Ureter (tissue), 1 donor: ENCODE results near the gene SFI1. TPM values are rescaled to one million over a fixed set of nuclear protein-coding genes. Genes with fewer than 3 reads are reported as not detected.
"Not testable (repeated sequence)": the region's sequence is repeated elsewhere in the genome, so short reads cannot be mapped to it uniquely, and the experiment has no call there.

Experiments
- DNase-seq: peaks from one replicate; pipeline ENCODE4 v3.0.0-alpha.2; 2020; ENCODE audit warnings: low spot score
- total RNA-seq: library from RNA; stranded (reverse); gene quantifications from one replicate; pipeline ENCODE4 v1.2.4, GENCODE V29; 2023
- donor health status: DM: yes; HTN: yes; CAD: no.

The SFI1 gene
- total RNA-seq, 1 donor from 2014 or later = 76.9 TPM

- DNase-seq = no peak
Observed at GRCh38 chr22:31588970-31589675, 92.8 kb downstream of the SFI1 start.

GRCh38 chr22:31590161-31590560 is 93.8 kb downstream of the SFI1 start:
- DNase-seq = not testable (repeated sequence)

DNA sequence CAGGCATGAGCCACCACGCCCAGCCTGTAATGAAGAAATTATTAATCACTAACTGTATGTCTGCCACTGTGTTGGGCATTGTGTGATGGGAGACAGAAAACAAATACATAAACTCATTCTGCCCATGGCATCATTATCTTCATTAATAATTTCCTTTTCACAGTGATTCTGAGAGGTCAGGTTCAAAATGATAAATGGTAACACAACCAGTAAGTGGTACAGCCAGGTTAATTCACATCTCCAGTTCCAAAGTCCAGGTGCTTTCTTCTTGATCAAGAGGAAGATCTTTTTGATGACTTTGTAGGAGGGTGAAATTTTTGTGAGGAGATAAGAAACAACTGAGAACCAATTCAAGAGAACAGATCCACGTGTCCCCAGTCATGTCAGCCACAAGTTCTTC is 98.9 kb downstream of the SFI1 start:
- no peak for DNase-seq

DNA sequence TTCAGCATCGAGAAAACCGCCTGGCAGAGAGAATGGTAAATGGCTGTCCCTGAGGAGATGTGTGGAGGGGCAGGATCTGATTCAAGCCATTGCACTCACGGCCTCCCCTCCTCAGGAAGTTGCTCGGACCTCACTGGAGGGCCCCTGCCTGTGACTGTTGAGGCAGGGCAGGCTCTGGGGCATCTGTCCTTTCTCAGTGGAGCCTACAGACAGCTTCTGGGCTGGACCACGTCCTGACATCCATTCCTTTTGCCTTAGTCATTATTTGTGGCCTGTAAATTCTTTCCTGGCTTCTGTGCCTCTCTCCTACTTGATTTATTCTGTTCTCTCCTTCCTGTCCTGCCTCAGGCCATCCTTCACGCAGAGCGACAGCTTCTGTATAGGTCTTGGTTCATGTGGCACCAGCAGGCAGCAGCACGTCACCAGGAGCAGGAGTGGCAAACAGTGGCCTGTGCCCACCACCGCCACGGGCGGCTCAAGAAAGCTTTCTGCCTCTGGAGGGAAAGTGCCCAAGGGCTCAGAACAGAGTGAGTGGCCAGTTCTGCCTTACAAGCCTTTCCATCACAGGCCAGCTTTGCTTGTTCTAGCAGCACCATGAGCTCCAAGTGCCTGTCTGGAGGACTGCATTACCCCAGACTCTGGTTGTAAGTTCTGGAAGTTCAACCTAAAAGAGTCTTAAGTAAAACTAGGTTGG is 106.1 kb downstream of the SFI1 start:
- no peak for DNase-seq

DNA sequence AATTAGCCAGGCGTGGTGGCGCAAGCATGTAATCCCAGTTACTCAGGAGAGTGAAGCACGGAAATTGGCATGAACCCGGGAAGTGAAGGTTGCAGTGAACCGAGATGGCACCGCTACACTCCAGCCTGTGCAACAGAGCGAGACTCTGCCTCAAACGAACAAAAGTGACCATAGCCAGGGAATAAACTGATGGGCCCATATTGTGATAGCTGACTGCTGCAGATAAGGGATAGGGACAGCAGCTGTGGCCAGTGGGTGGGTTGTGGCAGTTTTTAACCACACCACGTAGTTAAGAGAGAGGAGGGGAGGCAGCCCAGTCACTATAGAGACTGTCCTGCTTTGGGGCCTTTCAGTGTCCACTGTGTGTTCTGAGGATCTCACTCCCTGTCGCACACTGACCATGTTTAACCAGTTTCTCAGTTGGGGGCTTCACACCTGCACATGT is 106.8 kb downstream of the SFI1 start:
- no peak for DNase-seq

DNA sequence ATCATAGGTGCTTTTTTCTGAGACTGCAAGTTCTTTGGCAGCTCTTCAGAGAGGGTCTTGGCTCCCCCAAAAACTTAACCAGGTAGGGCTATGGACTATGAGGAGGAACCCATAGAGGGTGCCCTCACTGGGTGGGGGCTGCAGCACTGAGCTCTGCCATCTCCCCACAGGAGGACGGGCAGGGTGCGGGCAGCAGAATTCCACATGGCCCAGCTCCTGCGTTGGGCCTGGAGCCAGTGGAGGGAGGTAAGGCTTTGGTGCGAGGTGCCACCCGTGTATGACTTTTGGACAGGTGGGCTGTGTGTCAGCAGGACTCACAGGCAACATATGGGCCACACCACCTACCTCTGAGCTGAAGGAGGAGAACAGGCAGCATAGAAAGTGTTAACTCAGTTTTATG is 107.2 kb downstream of the SFI1 start:
- no peak for DNase-seq

DNA sequence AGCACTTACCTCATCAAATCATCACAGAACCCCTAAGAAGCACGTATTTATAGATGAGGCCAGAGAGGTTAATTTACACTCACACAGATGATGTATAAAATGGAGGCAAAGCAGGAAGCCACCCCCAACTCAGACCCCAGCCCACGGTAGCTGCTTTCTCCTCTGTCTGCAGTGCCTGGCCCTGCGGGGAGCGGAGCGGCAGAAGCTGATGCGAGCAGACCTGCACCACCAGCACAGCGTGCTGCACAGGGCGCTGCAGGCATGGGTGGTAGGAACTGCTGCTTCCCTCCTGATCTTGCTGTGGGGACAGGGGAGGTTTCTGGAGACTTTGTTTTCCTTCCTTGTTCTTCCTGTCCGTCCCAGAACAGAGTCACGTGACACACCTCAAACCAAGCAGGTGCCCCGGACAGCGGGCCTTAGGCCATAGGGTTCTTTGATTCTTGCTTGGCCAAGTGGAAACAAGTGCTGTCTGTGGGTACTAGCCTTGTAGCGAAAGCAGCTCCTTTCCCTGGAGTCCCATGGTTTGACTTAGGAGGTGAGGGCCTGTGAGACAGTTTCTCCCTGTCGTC is 107.9 kb downstream of the SFI1 start:
- DNase-seq = no peak

DNA sequence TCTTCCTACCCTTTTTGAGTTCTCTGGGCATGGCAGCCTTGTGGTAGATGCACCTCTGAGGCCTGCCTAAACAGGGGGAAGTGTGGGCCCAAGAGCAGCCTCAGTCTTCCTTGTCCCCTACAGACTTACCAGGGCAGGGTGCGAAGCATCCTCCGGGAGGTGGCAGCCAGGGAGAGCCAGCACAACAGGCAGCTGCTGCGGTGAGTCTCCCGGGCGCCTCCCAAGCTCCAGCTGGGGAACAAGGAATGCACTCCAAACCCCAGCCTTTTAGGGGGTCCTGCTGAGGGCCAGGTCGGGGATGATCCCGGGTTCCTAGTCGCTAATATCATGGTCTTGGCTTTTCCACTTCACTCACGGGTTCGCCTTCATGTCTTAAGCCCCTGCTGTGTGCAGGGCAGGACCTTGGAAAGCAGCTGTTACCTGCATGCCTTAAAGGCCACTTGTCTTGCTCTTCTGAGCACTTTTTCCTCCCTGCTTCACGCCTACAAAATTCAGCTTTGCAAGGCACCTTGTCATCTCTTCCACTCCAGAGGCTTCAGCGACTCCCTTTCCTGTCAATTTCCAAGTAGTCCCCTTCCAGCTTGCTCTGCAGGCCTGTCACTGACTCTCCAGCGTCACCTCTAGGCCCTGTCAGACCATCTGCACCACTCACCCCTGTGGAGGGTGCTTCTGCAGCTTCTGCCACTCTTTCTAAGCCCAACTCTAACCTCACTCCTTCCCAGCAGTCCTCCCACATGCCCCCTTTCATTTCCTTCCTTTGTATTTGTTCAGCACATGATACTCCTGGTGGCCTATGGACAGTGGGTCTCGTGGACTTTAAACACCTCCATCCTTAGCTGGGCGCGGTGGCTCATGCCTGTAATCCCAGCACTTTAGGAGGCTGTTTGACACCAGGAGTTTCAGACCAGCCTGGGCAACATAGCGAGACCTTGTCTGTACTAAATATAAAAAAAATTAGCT is 108.7 kb downstream of the SFI1 start:
- DNase-seq = no peak

- DNase-seq = no peak
Observed at GRCh38 chr22:31605851-31606585, 109.7 kb downstream of the SFI1 start.

DNA sequence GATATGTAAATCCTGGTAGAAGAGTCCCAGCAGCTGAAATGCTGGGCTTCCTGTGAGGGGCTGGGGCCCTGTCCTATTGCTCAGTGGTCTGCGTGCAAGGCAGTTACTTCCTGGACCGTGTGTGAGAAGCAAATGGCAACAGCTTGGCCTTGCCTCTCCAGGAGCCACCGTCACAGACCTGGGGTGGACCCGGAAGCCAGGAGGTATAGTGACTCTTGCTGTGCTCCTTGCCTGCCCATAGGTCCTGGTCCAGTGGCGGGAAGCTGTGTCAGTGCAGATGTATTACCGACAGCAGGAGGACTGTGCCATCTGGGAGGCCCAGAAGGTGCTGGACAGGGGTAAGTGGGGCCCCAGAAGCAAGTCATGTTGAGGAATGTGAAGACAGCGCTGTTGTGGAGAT is 111.4 kb downstream of the SFI1 start:
- DNase-seq = no peak

GRCh38 chr22:31609716-31610115 is 113.4 kb downstream of the SFI1 start:
- DNase-seq = no peak

DNA sequence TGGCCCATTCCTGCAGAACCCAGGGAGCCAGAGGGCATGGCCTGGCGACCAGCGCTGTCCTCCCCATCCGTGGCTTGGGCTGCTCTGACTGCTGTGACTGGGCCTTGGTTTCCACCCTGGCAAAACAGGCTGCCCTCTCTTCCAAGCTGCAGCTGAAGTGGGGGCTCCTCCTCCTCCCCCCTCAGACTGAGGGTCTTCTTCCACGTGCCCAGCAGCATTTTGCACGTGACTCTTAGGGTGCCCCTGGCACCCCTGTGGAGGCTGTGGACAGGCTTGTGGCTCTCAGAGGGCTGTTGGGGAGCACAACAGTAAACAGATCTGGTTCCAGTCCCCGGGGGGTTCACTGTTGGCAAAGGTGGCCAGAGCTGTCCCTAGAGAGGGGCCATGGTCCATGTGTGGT is 114.3 kb downstream of the SFI1 start:
- DNase-seq = no peak

GRCh38 chr22:31611061-31611760 is 114.9 kb downstream of the SFI1 start:
- no peak for DNase-seq

DNA sequence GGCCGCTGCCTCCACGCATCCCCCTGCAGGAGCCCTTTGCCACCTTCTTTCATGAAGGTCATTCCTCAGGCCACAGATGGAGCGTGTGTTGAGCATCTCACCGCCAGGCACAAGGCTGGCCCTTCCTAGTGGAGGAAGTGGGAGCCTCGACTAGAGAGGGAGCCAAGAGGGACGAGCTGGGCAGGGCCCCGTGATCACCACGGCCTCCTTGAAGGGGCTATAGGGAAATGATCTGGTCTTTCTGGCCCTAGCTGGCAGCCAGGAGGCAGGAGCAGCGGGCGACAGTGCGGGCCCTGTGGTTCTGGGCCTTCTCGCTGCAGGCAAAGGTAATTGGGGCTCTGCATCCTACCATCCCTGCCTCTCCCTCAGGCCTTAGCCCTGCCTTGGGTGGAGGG is 116.6 kb downstream of the SFI1 start:
- no peak for DNase-seq

DNA sequence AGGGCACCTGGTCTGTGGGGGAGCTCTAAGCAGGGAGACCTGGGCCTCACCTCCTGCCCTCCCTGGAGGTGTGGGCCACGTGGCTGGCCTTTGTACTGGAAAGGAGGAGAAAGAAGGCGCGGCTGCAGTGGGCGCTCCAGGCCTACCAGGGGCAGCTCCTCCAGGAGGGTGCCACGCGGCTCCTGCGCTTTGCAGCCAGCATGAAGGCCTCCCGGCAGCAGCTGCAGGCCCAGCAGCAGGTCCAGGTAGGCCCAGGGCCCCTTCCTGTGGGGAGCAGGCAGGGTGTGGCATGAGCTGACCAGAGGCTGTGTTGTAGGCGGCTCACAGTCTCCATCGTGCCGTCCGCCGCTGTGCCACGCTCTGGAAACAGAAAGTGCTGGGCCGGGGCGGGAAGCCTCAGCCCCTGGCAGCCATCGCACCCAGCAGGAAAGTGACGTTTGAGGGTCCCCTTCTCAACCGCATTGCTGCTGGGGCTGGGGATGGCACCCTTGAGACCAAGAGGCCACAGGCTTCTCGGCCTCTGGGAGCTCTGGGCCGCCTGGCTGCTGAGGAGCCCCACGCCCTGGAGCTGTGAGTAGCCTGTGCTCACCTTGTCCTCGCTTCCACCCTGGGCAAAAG is 117.1 kb downstream of the SFI1 start:
- DNase-seq = no peak

DNA sequence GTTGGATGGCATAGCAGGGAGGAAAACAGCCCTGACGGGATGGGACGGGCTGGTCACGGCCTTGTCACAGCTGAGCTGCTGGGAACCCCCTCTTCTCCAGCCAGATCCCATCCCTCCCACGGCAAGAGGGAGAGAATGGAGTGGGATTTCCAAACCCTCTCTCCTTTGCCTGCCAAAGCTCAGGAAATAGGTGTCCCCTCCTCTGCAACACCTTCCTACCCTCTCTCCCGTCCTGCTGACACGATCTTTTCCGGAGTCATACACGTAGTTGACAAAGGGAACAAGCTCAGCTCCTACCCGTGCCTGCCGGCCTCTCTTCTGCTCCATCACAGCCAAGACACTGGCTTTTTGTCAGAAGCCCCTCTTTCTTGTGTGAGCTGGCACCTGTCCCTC is 117.6 kb downstream of the SFI1 start:
- DNase-seq = no peak

DNA sequence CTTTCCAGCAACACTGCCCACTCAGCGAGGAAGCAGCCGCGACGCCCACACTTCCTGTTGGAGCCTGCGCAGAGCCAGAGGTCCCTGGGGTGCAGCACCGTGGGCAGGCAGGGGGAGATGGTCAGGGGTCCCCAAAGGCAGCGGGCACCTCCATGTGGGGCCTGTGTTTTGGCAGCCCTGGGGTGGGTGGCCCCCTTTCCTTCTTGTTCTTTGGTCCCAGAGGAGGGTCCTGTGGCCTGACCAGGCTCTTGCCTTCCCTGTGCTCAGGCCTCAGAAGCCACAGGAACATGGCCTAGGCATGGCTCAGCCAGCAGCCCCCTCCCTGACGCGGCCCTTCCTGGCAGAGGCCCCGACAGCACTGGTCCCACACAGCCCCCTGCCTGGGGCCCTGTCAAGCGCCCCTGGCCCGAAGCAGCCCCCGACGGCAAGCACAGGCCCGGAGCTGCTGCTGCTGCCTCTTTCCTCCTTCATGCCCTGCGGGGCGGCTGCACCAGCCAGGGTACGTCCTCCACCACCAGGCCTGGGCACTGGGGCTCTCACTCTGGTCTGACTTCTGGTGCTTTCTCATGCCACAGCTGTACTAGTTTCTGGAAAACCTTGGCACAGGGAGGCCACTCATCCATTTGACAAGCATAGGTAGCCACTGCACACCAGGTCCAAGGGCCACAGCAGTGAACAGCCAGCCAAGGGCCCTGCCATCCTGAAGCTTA is 118.6 kb downstream of the SFI1 start:
- DNase-seq = no peak

GRCh38 chr22:31615491-31615860 is 119.1 kb downstream of the SFI1 start:
- no peak for DNase-seq

- DNase-seq = no peak
Observed at GRCh38 chr22:31615940-31616314, 119.6 kb downstream of the SFI1 start.
